OCI-LY1 (cell line): ENCODE data around the gene IRX1.

ENCODE experiments used
- H2AFZ ChIP-seq: fragments of 200-600 bp; sonication (generic), shearing (Covaris generic); 2 replicates; pipeline ENCODE4 v1.6.0; 2014; ENCODE audit warnings: antibody characterized with exemption, mild to moderate bottlenecking, low read length
- H3F3A ChIP-seq: fragments of 200-600 bp; sonication (generic), shearing (Covaris generic); 2 replicates; pipeline ENCODE4 v1.6.0; 2014; ENCODE audit warnings: mild to moderate bottlenecking, antibody characterized with exemption, low read length, moderate library complexity; ENCODE audit not compliant: insufficient read depth
- H3K27ac ChIP-seq: fragments of 200-600 bp; sonication (generic); 2 replicates; pipeline ENCODE4 v1.5.1; 2014; ENCODE audit warnings: low read length, mixed run types, mild to moderate bottlenecking, low read depth; ENCODE audit not compliant: poor library complexity, severe bottlenecking
- H3K27me3 ChIP-seq: fragments of 200-600 bp; sonication (generic); 2 replicates; pipeline ENCODE4 v1.6.0; 2014; ENCODE audit warnings: antibody characterized with exemption, mild to moderate bottlenecking, low read length, moderate library complexity; ENCODE audit not compliant: insufficient read depth
- H3K36me3 ChIP-seq: fragments of 200-600 bp; sonication (generic); 2 replicates; pipeline ENCODE4 v1.6.1; 2014; ENCODE audit warnings: mild to moderate bottlenecking, antibody characterized with exemption, low read length, moderate library complexity, mixed read lengths; ENCODE audit not compliant: insufficient read depth
- H3K4me1 ChIP-seq: fragments of 200-600 bp; sonication (generic); 2 replicates; pipeline ENCODE4 v1.5.1; 2014; ENCODE audit warnings: mild to moderate bottlenecking, low read length, moderate library complexity; ENCODE audit not compliant: insufficient read depth, severe bottlenecking
- H3K4me2 ChIP-seq: fragments of 200-600 bp; sonication (generic), shearing (Covaris generic); 2 replicates; pipeline ENCODE4 v1.6.1; 2014; ENCODE audit warnings: low read length
- H3K4me3 ChIP-seq: fragments of 200-600 bp; sonication (generic); 2 replicates; pipeline ENCODE4 v1.5.1; 2014; ENCODE audit warnings: low read length, low read depth, mild to moderate bottlenecking, mixed read lengths; ENCODE audit not compliant: poor library complexity, severe bottlenecking
- H3K79me2 ChIP-seq: fragments of 200-600 bp; shearing (Covaris generic); 2 replicates; pipeline ENCODE4 v1.6.1; 2016; ENCODE audit warnings: mixed run types, low read length, mixed read lengths; ENCODE audit not compliant: insufficient read depth
- H3K9ac ChIP-seq: fragments of 200-600 bp; sonication (generic), shearing (Covaris generic); 2 replicates; pipeline ENCODE4 v1.6.1; 2014; ENCODE audit warnings: mild to moderate bottlenecking, low read length, mixed read lengths
- H3K9me2 ChIP-seq: fragments of 200-600 bp; sonication (generic), shearing (Covaris generic); 2 replicates; pipeline ENCODE4 v1.6.1; 2014; ENCODE audit warnings: low read depth, mild to moderate bottlenecking, low read length, mixed read lengths
- H3K9me3 ChIP-seq: fragments of 200-600 bp; shearing (Covaris generic); 2 replicates; pipeline ENCODE4 v1.6.1; 2014; ENCODE audit warnings: low read length, mixed read lengths
- H4K20me1 ChIP-seq: fragments of 200-600 bp; sonication (generic), shearing (Covaris generic); 2 replicates; pipeline ENCODE4 v1.6.0; 2016; ENCODE audit warnings: mild to moderate bottlenecking, low read length; ENCODE audit not compliant: insufficient read depth
- EZH2 ChIP-seq: fragments of 200-600 bp; sonication (generic), shearing (Covaris generic); IDR thresholded peaks from 2 replicates; pipeline ENCODE4 v1.8.0; 2017; ENCODE audit warnings: borderline replicate concordance, mixed run types, mild to moderate bottlenecking, antibody characterized with exemption, low read length, moderate library complexity, mixed read lengths
- TF ChIP-seq, protein P1 (sequence below): fragments of 200-600 bp; sonication (generic), shearing (Covaris generic); IDR thresholded peaks from 2 replicates; pipeline ENCODE4 v1.5.1; 2017; ENCODE audit warnings: mild to moderate bottlenecking, antibody characterized with exemption, low read length, moderate library complexity, mixed read lengths

Gene IRX1

DNA sequence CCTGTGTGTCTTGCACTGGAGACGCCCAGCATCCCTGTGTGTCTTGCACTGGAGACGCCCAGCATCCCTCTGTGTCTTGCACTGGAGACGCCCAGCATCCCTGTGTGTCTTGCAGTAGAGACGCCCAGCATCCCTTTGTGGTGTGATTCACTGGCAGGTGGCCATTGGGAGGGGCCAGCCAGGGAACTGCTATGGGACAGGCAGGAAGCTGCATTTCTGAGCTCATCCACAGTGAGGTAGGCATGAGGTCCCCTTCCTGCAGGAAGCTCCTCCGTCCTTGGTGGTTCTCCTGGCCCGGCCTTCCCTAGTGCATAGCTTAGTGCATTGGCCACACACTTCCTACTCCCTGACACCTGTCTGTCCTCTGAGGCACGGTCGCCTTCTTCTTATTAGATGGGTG is 43.5 kb downstream of the IRX1 start:
- no peaks in the 10 kb centered on the region for H3K9me3 ChIP-seq
- no peak overlapping the region for H3K4me2 ChIP-seq
- H3K79me2 ChIP-seq, result no peaks in the 10 kb centered on the region
- H2AFZ ChIP-seq, result no peak overlapping the region
- no peaks in the 10 kb centered on the region for H4K20me1 ChIP-seq
- no peaks in the 10 kb centered on the region for H3K4me1 ChIP-seq
- H3K27me3 ChIP-seq, result no peaks in the 10 kb centered on the region
- H3K9me2 ChIP-seq, result no peaks in the 10 kb centered on the region
- no peak overlapping the region for H3K27ac ChIP-seq
- no peaks in the 10 kb centered on the region for H3F3A ChIP-seq
- no peak for TF ChIP-seq EZH2
- TF ChIP-seq, protein P1, sequence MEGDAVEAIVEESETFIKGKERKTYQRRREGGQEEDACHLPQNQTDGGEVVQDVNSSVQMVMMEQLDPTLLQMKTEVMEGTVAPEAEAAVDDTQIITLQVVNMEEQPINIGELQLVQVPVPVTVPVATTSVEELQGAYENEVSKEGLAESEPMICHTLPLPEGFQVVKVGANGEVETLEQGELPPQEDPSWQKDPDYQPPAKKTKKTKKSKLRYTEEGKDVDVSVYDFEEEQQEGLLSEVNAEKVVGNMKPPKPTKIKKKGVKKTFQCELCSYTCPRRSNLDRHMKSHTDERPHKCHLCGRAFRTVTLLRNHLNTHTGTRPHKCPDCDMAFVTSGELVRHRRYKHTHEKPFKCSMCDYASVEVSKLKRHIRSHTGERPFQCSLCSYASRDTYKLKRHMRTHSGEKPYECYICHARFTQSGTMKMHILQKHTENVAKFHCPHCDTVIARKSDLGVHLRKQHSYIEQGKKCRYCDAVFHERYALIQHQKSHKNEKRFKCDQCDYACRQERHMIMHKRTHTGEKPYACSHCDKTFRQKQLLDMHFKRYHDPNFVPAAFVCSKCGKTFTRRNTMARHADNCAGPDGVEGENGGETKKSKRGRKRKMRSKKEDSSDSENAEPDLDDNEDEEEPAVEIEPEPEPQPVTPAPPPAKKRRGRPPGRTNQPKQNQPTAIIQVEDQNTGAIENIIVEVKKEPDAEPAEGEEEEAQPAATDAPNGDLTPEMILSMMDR, result no peak
- H3K4me3 ChIP-seq, result no peak overlapping the region
- no peak overlapping the region for H3K9ac ChIP-seq
- no peaks in the 10 kb centered on the region for H3K36me3 ChIP-seq

DNA sequence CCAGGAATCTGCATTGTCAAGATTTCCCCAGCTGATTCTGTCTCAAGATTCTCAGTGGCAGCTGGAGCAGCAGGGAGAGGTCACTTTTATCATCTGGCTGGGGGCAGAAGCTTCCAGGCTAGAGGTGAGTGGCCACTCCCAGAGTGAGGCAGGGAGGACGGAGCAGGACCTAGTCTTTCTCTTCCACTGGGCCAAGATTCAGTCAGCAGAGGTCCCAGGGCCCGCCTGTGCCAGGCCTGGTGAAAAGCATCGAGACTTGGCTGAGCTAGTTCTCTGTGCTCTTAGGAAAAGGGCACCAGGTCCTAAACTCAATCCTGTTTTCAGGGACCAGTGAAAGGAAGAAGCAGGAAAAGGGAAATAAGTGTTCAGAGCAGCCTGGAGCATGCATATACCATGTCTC is 46.6 kb downstream of the IRX1 start:
- H4K20me1 ChIP-seq, result no peaks in the 10 kb centered on the region
- H3K4me3 ChIP-seq, result no peak overlapping the region

DNA sequence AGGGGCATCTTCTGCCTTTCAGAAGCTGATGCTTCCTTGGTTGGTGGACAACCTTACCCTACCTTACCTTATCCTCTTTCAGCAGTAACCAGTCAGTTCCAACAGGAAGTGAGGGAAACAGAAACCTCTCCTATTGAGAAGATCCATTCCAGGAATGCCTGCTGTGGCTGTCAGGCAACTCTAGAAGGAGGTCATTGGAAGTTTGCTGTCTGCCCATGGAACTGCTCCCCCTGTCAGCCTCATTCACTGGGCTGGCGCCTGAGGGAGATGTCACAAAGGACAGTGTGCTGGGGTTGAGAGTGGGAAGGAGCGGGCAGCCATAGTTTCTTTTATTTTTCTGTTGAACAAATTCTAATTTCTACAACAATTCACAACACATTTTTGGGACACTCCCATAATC is 54.7 kb downstream of the IRX1 start:
- Histone ChIP-seq H3K9ac (no peak overlapping the region), H3K4me2 (no peak overlapping the region), H3K9me3 (no peaks in the 10 kb centered on the region), H3F3A (no peaks in the 10 kb centered on the region), H3K27me3 (no peaks in the 10 kb centered on the region), H2AFZ (no peak overlapping the region), H3K9me2 (no peaks in the 10 kb centered on the region), H3K4me1 (no peaks in the 10 kb centered on the region), H3K36me3 (no peaks in the 10 kb centered on the region), H3K4me3 (no peak overlapping the region), H3K79me2 (no peaks in the 10 kb centered on the region), H4K20me1 (no peaks in the 10 kb centered on the region), H3K27ac (no peak overlapping the region)
- TF ChIP-seq EZH2, result no peak
- TF ChIP-seq, protein P1, result no peak

More for the DNA sequence above, 46.6 kb downstream of the IRX1 start:
- Histone ChIP-seq H3K9ac (no peak overlapping the region), H3K79me2 (no peaks in the 10 kb centered on the region), H3K9me3 (no peaks in the 10 kb centered on the region), H3K27ac (no peak overlapping the region), H3K4me1 (no peaks in the 10 kb centered on the region), H3K27me3 (no peaks in the 10 kb centered on the region), H2AFZ (no peak overlapping the region), H3K9me2 (no peaks in the 10 kb centered on the region), H3K4me2 (no peak overlapping the region), H3K36me3 (no peaks in the 10 kb centered on the region), H3F3A (no peaks in the 10 kb centered on the region)
- TF ChIP-seq, protein P1, result no peak
- TF ChIP-seq EZH2, result no peak
